Right atrium auricular region (tissue), 2 donors: ENCODE measurements around the gene PCBP2. TPM values are rescaled to one million over a fixed set of nuclear protein-coding genes. Genes with fewer than 3 reads are reported as not detected.
A peak's percentile ranks its signal among the peaks of the same experiment; 100 is the strongest.

ENCODE experiments used
- DNase-seq: peaks from one replicate; pipeline ENCODE4 v3.0.0-alpha.2; 2019; ENCODE audit warnings: low spot score
- H3K27ac ChIP-seq, 2 donors: fragments of 200-600 bp; sonication (generic); 1 replicate in 1 of 2; 2 replicates in 1 of 2; pipeline ENCODE4 v1.5.1; 2016 to 2019
- H3K27me3 ChIP-seq, 2 donors: fragments of 200-600 bp; sonication (generic); one replicate each; pipeline versions ENCODE4 v1.5.1 to v1.6.0; 2017 to 2019
- H3K36me3 ChIP-seq: fragments of 200-600 bp; sonication (generic); one replicate; pipeline ENCODE4 v1.5.1; 2016
- H3K4me1 ChIP-seq, 2 donors: fragments of 200-600 bp; sonication (generic); one replicate each; pipeline versions ENCODE4 v1.5.1 to v1.6.0; 2017 to 2019
- H3K4me3 ChIP-seq, 2 donors: fragments of 200-600 bp; sonication (generic); 1 replicate in 1 of 2; 2 replicates in 1 of 2; pipeline ENCODE4 v1.5.1; 2017 to 2019; ENCODE audit warnings: mild to moderate bottlenecking in 1 of 2, moderate library complexity in 1 of 2
- H3K9me3 ChIP-seq, 2 donors: fragments of 200-600 bp; sonication (generic); one replicate each; pipeline ENCODE4 v1.5.1; 2019
- CTCF ChIP-seq, 2 donors: fragments of 200-600 bp; sonication (generic); IDR thresholded peaks; one replicate each; pipeline ENCODE4 v1.5.1; 2019; ENCODE audit warnings: antibody characterized with exemption in 2 of 2
- total RNA-seq, 2 donors: library from RNA; depleted of rRNA; stranded (reverse); fragments of >200 nt; gene quantifications; one replicate each; pipeline ENCODE4 v1.1.0, GENCODE V29; 2016

Gene PCBP2
- total RNA-seq, 2 donors from 2014 or later = 288 to 378 TPM

GRCh38 chr12:53506881-53507602 lies 55.1 kb downstream of the PCBP2 start, which contains the start of gene NPFF:
TSS of gene NPFF (minus strand) at chr12:53507484. CDS start at chr12:53507474, 10 bp downstream.
- H3K9me3 ChIP-seq = no peaks in the 10 kb centered on the region
- no peak for DNase-seq
- H3K27me3 ChIP-seq = no peaks in the 10 kb centered on the region
- no peak within 1 kb of the TSS for H3K27ac ChIP-seq
- H3K36me3 ChIP-seq = peaks cover 33% of the 10 kb centered on the region
- H3K4me1 ChIP-seq = peaks cover 0 to 25% of the 10 kb centered on the region in 2 donors
- no peak within 1 kb of the TSS for H3K4me3 ChIP-seq
- TF ChIP-seq CTCF (IDR thresholded peaks at IDR 0.05) = no peak

- DNase-seq = no peak
These were observed 55.6 kb downstream of the PCBP2 start for GRCh38 chr12:53507603-53507885.

GRCh38 chr12:53508534-53509170 lies 56.8 kb downstream of the PCBP2 start:
- H3K27me3 ChIP-seq = no peaks in the 10 kb centered on the region
- H3K9me3 ChIP-seq = no peaks in the 10 kb centered on the region
- H3K4me1 ChIP-seq = peaks cover 0 to 9% of the 10 kb centered on the region in 2 donors
- H3K4me3 ChIP-seq = no peak overlapping the region
- DNase-seq = peak; percentile 90
- peak; percentile 76 to 94 for TF ChIP-seq CTCF (IDR thresholded peaks at IDR 0.05)
- H3K36me3 ChIP-seq = peaks cover 47% of the 10 kb centered on the region
- peak overlapping the region in 1 of 2 donors; percentile 11 for H3K27ac ChIP-seq

More at GRCh38 chr12:53507603-53507885, 55.6 kb downstream of the PCBP2 start:
- H3K27me3 ChIP-seq = no peaks in the 10 kb centered on the region
- no peaks in the 10 kb centered on the region for H3K9me3 ChIP-seq
- H3K27ac ChIP-seq = no peak overlapping the region
- peaks cover 38% of the 10 kb centered on the region for H3K36me3 ChIP-seq
- H3K4me3 ChIP-seq = no peak overlapping the region
- H3K4me1 ChIP-seq = peaks cover 0 to 20% of the 10 kb centered on the region in 2 donors
- TF ChIP-seq CTCF (IDR thresholded peaks at IDR 0.05) = no peak

GRCh38 chr12:53510181-53510812 lies 58.4 kb downstream of the PCBP2 start:
- peaks cover 0 to 8% of the 10 kb centered on the region in 2 donors for H3K4me1 ChIP-seq
- peaks cover 60% of the 10 kb centered on the region for H3K36me3 ChIP-seq
- H3K27me3 ChIP-seq = no peaks in the 10 kb centered on the region
- H3K9me3 ChIP-seq = no peaks in the 10 kb centered on the region
- no peak for TF ChIP-seq CTCF (IDR thresholded peaks at IDR 0.05)
- no peak for DNase-seq
- no peak overlapping the region for H3K27ac ChIP-seq
- no peak overlapping the region for H3K4me3 ChIP-seq

- Histone ChIP-seq H3K4me1 (peaks cover 0 to 2% of the 10 kb centered on the region in 2 donors), H3K27ac (no peak overlapping the region), H3K27me3 (no peaks in the 10 kb centered on the region), H3K4me3 (no peak overlapping the region), H3K9me3 (no peaks in the 10 kb centered on the region), H3K36me3 (peaks cover 74% of the 10 kb centered on the region)
- TF ChIP-seq CTCF (IDR thresholded peaks at IDR 0.05) = no peak
- no peak for DNase-seq
These were observed 62.0 kb downstream of the PCBP2 start for GRCh38 chr12:53513712-53514410.
